Panc1 (cell line): Measurements from ENCODE around the gene PAK6.

ENCODE experiments used
- SIN3A ChIP-seq: IDR thresholded peaks from 2 replicates; pipeline ENCODE4 v1.6.1; 2012; ENCODE audit warnings: low read depth, mild to moderate bottlenecking, low read length, moderate library complexity, borderline replicate concordance; ENCODE audit not compliant: insufficient read depth
- TF ChIP-seq, protein P1 (sequence below): fragments of 450-650 bp; IDR thresholded peaks from 2 replicates; pipeline ENCODE4 v1.5.1; 2017; ENCODE audit warnings: mild to moderate bottlenecking

- TF ChIP-seq, protein P1, sequence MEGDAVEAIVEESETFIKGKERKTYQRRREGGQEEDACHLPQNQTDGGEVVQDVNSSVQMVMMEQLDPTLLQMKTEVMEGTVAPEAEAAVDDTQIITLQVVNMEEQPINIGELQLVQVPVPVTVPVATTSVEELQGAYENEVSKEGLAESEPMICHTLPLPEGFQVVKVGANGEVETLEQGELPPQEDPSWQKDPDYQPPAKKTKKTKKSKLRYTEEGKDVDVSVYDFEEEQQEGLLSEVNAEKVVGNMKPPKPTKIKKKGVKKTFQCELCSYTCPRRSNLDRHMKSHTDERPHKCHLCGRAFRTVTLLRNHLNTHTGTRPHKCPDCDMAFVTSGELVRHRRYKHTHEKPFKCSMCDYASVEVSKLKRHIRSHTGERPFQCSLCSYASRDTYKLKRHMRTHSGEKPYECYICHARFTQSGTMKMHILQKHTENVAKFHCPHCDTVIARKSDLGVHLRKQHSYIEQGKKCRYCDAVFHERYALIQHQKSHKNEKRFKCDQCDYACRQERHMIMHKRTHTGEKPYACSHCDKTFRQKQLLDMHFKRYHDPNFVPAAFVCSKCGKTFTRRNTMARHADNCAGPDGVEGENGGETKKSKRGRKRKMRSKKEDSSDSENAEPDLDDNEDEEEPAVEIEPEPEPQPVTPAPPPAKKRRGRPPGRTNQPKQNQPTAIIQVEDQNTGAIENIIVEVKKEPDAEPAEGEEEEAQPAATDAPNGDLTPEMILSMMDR: no peak
- TF ChIP-seq SIN3A: no peak
Measured at GRCh38 chr15:40290545-40290917, 51.7 kb downstream of the PAK6 start.
